Glutamatergic neuron (in vitro differentiated cells): Measurements from ENCODE around the gene FHIT. TPM values are rescaled to one million over a fixed set of nuclear protein-coding genes. Genes with fewer than 3 reads are reported as not detected.
"Not testable (repeated sequence)": the region's sequence is repeated elsewhere in the genome, so short reads cannot be mapped to it uniquely, and the experiment has no call there.

Experiments used
- DNase-seq: peaks from one replicate; pipeline ENCODE4 v3.0.0; 2022
- H3K27ac Mint-ChIP-seq: one replicate; pipeline ENCODE4 v1.8.0; 2020; ENCODE audit warnings: mild to moderate bottlenecking, mixed read lengths, inconsistent platforms; ENCODE audit not compliant: unreplicated experiment
- H3K27me3 Mint-ChIP-seq: one replicate; pipeline ENCODE4 v1.8.0; 2020; ENCODE audit warnings: mild to moderate bottlenecking, moderate library complexity, mixed read lengths, inconsistent platforms; ENCODE audit not compliant: unreplicated experiment
- H3K36me3 Mint-ChIP-seq: one replicate; pipeline ENCODE4 v1.8.0; 2020; ENCODE audit warnings: mild to moderate bottlenecking, mixed read lengths, inconsistent platforms; ENCODE audit not compliant: unreplicated experiment
- H3K4me1 Mint-ChIP-seq: one replicate; pipeline ENCODE4 v1.8.0; 2020; ENCODE audit warnings: mild to moderate bottlenecking, low read depth, mixed read lengths, inconsistent platforms; ENCODE audit not compliant: unreplicated experiment
- H3K4me3 Mint-ChIP-seq: one replicate; pipeline ENCODE4 v1.8.0; 2020; ENCODE audit warnings: mild to moderate bottlenecking, mixed read lengths, inconsistent platforms; ENCODE audit not compliant: unreplicated experiment
- H3K9me3 Mint-ChIP-seq: one replicate; pipeline ENCODE4 v1.8.0; 2020; ENCODE audit warnings: mild to moderate bottlenecking, moderate library complexity, mixed read lengths, inconsistent platforms; ENCODE audit not compliant: unreplicated experiment
- CTCF ChIP-seq: fragments of 200-600 bp; sonication (generic); IDR thresholded peaks from one replicate; pipeline ENCODE4 v1.5.0; 2021; ENCODE audit not compliant: partially characterized antibody, unreplicated experiment
- total RNA-seq: library from RNA; stranded (reverse); fragmentation: NEBNext Ultra II Directional; extraction: Animal tissue kit (Norgen Biotek cat#: 25700); gene quantifications from one replicate; pipeline ENCODE4 v1.2.1, GENCODE V29; 2021; ENCODE audit not compliant: unreplicated experiment

The FHIT gene
- total RNA-seq, 1 donor from 2014 or later = 15.2 TPM

DNA sequence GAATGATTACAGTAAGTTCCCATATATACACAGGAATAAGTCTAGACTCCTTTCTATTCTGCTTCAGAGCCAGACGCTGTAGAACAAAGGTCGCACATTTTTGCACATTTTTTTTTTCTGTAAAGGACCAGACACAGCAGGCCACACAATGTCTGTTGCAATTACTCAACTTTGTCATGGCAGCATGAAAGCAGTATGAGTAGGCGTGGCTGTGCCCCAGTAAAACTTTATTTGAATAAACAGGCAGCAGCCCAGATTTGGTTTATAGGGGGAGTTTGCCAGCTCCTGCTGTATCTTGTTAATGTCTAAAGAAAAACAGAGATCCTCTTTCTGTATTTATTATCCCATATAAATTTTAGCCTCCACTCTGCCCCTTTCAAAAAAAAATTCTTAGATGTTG is 708.3 kb downstream of the FHIT start:
- Mint-ChIP-seq H3K4me1 (peaks cover 5% of the 10 kb centered on the region), H3K9me3 (no peaks in the 10 kb centered on the region), H3K4me3 (no peak overlapping the region), H3K36me3 (no peaks in the 10 kb centered on the region), H3K27me3 (no peaks in the 10 kb centered on the region), H3K27ac (no peak overlapping the region)
- no peak for TF ChIP-seq CTCF
- DNase-seq = no peak

DNA sequence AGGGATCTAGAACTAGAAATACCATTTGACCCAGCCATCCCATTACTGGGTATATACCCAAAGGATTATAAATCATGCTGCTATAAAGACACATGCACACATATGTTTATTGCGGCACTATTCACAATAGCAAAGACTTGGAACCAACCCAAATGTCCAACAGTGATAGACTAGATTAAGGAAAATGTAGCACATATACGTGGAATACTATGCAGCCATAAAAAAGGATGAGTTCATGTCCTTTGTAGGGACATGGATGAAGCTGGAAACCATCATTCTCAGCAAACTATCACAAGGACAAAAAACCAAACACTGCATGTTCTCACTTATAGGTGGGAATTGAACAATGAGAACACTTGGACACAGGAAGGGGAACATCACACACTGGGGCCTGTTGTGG is 711.9 kb downstream of the FHIT start:
- H3K36me3 Mint-ChIP-seq, DNase-seq, H3K4me1 Mint-ChIP-seq, H3K4me3 Mint-ChIP-seq, H3K27ac Mint-ChIP-seq, H3K9me3 Mint-ChIP-seq, H3K27me3 Mint-ChIP-seq: not testable (repeated sequence)

GRCh38 chr3:60536420-60536819 is 714.8 kb downstream of the FHIT start:
- no peak overlapping the region for H3K27ac Mint-ChIP-seq
- H3K36me3 Mint-ChIP-seq = no peaks in the 10 kb centered on the region
- no peak for TF ChIP-seq CTCF
- H3K9me3 Mint-ChIP-seq = no peaks in the 10 kb centered on the region
- no peak overlapping the region for H3K4me3 Mint-ChIP-seq
- peaks cover 5% of the 10 kb centered on the region for H3K4me1 Mint-ChIP-seq
- no peaks in the 10 kb centered on the region for H3K27me3 Mint-ChIP-seq
- no peak for DNase-seq

- H3K4me3 Mint-ChIP-seq = no peak overlapping the region
- no peaks in the 10 kb centered on the region for H3K9me3 Mint-ChIP-seq
- peaks cover 8% of the 10 kb centered on the region for H3K4me1 Mint-ChIP-seq
- no peak overlapping the region for H3K27ac Mint-ChIP-seq
- H3K36me3 Mint-ChIP-seq = no peaks in the 10 kb centered on the region
- no peak for DNase-seq
- H3K27me3 Mint-ChIP-seq = no peaks in the 10 kb centered on the region
- TF ChIP-seq CTCF = no peak
Measured at GRCh38 chr3:60531759-60532158, 719.5 kb downstream of the FHIT start.

DNA sequence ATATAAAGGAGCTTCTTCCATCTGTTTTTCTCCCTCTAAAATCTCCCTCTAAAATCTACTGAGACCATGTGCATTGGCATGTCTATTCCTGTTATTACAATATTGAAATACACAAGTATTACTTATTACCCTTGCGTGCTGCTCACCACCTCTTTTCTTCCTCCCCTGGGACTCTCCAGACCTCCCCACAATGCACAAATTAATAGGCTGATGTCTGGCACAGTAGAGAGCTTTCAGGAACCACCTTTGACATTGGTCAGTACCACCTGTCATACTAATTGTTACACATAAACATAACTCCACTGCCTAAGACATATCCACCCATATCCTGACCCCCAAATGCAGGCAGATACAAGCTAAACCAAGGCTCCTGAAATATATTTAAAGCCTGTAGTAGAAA is 722.6 kb downstream of the FHIT start:
- no peak for DNase-seq
- Mint-ChIP-seq H3K27ac (no peak overlapping the region), H3K27me3 (no peaks in the 10 kb centered on the region), H3K36me3 (no peaks in the 10 kb centered on the region), H3K9me3 (no peaks in the 10 kb centered on the region), H3K4me3 (no peak overlapping the region), H3K4me1 (peaks cover 8% of the 10 kb centered on the region)
- no peak for TF ChIP-seq CTCF

- no peak for DNase-seq
- H3K9me3 Mint-ChIP-seq = no peaks in the 10 kb centered on the region
- H3K36me3 Mint-ChIP-seq = no peaks in the 10 kb centered on the region
- H3K27me3 Mint-ChIP-seq = peaks cover 2% of the 10 kb centered on the region
- H3K4me3 Mint-ChIP-seq = no peak overlapping the region
- no peak for TF ChIP-seq CTCF
- H3K4me1 Mint-ChIP-seq = peaks cover 1% of the 10 kb centered on the region
- no peak overlapping the region for H3K27ac Mint-ChIP-seq
Measured at GRCh38 chr3:60523536-60523935, 727.7 kb downstream of the FHIT start.
